ENCODE data around the gene MED26.

MED26 gene

DNA sequence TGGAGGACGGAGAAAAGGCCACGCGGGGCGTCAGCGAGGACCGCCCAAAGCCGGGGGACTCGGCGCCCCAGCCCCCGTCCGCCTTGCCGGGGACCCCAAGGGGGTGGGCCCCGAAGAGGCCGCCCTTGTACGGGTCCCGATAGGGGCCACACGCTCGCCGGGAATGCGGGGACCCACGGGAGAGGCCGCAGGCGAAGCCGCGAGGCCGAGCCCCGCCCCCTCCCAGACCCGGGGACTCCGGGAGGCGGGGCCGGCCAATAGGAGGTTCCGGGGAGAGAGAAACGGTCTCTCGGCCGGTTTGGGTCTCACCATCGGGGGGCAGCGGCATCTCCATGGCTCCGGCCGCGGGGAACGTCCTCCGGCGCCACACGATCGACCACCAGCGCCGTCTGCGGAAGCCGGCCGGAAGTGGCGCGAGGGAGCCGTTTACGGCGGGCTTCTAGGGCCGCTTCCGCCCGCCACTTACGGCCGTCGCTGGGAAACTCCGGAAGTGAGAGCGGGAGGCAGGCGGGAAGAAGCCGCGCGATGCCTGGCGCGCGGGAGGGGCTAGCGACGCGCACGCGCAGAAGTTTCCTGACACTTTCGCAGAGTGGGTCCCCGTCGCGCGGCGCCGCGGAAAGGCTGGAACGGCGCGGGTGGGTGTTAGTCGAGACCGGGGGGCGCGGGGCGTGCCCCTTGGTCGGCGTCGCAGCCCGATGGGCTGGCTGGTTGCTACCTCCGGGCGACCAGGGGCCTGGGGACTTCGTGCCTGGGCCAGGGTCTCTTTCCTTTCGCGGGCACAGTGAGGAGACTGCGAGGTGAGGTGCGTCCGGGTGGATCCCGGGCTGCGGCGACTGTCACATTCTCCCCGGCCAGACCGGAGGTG is 85.7 kb downstream of the MED26 start, which contains the start of gene CHERP:
CHERP (minus strand) TSS at position 393 of the 865 bp plus-strand sequence; CDS start at position 334, 59 bp downstream.
- DNase-seq (ENCODE audit: low spot score): peak; percentile 92

DNA sequence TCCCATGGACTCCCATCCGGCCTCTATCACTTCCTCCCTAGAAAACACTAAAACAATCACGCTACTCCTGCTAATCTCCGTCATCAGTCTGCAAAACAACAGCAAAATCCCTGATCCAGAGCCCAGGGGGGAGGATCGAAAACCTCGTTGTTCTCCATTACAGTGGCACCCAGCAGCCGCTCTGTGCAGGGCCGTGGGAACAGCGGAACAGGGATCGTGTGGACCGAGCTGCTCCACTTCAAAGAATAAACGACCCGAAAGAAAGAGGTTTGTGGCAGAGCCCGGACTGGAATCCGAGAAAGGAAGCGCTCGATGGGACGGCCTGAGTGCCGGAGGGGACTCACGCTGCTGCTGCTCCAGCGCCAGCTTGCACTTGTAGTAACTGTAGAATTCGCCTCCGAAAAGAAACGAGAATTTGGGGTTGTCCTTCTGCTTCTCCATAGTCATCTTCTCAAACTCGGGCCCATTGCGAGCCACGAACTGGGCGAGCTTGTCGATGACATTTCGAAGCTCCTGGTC is 86.4 kb downstream of the MED26 start:
- peak; percentile 11 for DNase-seq (ENCODE audit: low spot score)

GRCh38 chr19:16540948-16541347 is 87.1 kb downstream of the MED26 start:
- DNase-seq (ENCODE audit: low spot score): no peak

DNA sequence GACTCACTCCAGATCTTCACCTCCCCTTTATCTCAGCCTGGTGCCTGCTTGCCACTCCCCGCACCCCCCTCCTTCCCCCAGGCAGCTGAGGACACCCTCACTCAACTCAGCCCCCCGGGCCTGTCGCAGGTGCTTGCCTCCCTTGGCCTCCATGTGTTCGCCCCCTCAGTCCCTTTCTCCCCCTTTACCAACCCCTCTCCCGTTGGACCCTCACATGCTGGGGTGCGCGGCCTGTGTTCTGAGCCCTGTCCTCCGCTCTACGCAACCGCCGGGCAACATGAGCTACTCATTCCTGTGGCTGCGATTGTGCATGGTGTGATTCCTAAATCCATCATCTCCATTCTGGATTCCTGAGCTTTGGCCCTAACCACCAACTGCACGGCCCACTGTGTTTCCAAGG is 90.9 kb downstream of the MED26 start:
- no peak for DNase-seq (ENCODE audit: low spot score)

- no peak for DNase-seq (ENCODE audit: low spot score)
Observed at GRCh38 chr19:16536130-16536529, 91.9 kb downstream of the MED26 start.

- no peak for DNase-seq (ENCODE audit: low spot score)
Observed at GRCh38 chr19:16535381-16535780, 92.6 kb downstream of the MED26 start.

DNA sequence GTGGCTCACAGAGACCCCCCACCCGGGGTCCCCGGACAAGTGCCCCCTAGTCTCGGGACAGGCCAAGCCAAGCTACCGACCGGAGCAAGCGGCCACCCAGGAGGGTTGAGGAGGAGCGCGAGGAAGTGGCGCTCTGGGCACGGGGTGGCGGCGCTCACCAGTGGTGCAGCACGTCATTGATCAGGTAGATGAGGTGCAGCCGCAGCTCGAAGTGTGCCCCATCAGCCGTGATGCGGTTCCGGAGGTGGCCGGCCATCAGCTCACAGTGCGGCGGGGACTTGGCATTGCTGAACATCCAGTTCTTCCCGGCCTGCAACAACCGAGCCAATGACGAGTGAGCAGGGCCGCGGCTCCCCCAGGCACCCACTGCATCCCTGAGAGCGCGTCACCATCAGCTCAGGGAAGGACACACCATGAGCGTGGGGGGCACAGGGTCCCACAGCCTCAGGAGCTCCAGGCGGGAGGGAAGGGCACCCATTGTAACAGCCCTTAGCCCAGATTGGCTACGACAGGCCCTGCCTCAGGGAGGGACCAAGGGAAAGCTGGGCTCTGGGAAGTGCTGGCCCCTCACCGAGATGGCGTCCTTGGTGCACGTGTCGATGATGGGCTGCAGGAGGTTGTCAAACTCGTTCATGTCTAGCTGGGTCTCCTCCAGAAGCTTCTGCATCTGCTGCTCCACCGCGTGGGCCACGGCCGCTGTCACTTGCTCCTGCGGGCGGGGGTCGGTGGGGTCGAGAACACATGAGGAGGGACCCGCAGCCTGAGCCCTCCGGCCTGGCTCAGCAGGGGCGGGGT is 95.4 kb downstream of the MED26 start:
- no peak for DNase-seq (ENCODE audit: low spot score)

DNA sequence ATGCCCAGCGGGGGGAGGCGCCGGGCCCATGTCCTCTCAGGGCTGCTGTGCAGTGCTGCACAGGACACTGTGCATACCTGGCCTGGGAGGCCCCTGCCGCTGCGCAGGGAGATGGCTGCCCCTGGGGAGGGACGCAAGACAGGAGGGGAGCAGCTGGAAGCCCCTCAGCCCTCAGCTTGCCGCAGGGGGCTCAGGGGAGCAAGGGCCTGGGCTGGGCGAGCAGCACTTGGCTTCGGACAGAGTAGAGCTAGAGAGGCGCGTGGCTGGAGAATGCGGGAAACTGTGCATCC is 96.7 kb downstream of the MED26 start:
- no peak for DNase-seq (ENCODE audit: low spot score)

DNA sequence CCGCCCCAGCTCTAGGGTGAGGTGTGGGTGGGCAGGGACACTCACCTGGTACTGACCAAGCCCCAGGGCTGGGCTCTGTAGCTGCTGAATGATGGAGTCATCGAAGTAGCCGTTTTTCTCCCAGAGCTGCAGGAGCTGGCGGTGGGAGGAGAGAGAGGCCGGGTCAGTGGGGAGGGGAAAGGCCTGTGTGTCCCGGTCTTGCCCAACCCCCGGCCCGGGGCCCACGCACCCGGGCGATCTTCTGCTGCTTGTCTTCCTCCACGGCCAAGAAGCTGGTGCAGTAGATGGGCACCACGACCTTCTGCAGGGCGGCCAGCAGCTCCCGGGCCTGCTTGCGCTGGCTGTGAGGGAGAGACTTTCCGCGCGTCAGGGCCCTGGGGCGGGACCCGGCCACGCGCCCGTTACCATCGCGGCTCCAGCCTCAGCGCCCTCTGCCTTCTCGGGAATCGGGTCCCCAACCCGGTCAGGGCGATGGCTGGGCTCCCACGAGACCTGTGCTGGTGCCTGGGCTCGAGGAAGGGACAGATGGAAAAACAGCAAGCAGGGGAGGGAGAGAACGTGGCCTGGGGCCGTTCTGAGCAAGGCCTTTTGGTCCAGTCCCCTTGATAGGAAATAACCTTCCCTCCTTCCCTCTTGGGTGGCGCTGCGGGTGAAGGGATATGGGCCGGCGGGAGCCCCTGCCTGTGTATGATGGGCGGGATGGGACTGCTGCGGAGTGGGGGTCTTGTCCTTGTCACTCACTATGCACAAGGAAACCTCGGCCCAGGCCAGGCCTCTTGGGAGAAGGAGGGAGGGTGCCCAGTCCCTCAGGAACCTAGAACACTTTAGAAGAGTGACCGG is 97.2 kb downstream of the MED26 start:
- DNase-seq (ENCODE audit: low spot score): no peak

GRCh38 chr19:16529466-16530144 is 98.4 kb downstream of the MED26 start:
- no peak for DNase-seq (ENCODE audit: low spot score)

DNA sequence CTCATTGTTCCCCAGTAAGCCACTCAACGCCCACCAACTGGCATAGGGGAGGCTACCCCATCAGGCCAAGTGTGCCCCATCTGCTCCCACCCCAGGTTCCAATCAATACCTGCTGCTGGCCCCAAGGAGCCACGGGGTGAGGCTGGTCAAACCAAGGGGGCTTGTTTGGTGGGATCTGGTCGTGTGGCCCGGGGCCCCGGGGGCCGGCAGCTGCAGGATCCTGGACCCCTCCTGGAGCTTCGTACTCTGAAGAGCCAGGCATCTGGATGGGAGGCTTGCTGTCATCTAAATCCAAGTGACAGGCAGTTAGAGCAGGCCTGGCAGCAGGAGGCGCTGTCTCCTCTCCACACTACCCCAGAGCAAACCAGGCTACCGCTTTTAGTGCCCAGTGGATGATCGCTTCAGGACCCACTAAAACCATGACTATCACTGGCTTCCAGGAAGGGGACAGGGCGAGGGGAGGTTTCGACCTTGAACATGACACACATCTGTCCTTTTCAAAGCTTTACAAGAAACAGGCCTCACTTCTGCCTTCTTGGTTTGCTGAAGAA is 100.0 kb downstream of the MED26 start:
- no peak for DNase-seq (ENCODE audit: low spot score)

DNA sequence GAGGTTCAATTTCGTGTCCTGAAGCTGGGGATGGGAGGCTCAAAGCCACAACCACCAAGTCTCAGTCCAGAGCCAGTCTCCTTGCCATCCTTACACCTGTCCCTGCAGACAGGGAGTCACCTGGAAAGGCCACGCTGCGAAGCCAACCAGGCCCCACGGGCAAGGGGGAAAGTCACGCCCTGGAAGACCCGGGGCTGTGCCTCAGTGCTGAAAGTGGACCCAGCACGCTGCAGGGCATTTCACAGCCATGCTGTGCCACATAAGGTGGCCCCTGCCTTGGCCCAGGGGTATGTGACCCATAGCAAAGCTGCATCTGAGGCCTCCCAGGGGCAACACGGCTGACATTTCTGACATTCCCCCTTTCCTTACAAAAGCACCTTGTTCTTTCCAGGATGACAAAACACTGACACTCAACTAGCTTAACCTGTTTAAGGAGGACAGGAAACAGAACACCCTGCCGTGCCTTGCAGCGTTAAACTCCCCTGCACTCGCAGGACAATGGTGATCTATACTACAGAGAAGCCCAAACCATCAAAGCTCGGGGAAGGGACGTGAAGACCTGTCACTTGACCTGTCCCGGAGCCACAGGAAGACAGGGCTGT is 100.6 kb downstream of the MED26 start:
- DNase-seq (ENCODE audit: low spot score): no peak

DNA sequence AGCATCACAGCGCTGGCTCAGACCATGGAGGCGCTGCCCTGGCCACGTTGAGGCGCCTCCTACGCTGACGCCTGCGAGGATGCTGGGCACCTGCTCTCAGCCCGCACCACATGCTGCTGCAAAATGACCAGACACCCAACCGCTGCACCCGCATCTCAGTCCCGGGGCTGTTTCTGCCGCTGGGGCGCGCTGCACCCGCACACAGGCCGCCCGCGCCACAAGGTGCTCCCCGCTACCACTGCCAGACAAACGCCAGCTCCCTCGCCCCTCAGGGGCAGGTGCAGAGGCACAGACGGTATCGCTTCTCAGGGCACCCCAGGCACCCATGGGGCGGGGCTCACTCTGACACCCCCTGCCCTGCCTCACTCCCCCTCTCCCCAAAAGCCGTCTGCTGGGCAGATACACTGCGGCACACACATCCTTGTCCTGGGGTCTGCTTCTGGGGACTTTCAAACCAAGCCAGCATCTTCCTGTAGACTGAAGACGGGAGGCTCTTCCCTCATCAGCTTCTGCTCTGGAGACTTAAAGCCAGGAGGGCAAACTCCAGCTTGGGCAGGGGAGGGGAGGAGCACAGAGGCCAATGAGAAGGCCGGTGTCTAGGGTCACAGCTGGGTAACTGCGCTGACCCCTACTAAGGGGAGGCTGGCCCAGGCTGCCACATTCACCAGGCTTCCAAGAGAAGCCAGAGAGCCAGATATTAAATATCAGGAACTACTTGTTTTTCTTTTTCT is 102.1 kb downstream of the MED26 start:
- no peak for DNase-seq (ENCODE audit: low spot score)

DNA sequence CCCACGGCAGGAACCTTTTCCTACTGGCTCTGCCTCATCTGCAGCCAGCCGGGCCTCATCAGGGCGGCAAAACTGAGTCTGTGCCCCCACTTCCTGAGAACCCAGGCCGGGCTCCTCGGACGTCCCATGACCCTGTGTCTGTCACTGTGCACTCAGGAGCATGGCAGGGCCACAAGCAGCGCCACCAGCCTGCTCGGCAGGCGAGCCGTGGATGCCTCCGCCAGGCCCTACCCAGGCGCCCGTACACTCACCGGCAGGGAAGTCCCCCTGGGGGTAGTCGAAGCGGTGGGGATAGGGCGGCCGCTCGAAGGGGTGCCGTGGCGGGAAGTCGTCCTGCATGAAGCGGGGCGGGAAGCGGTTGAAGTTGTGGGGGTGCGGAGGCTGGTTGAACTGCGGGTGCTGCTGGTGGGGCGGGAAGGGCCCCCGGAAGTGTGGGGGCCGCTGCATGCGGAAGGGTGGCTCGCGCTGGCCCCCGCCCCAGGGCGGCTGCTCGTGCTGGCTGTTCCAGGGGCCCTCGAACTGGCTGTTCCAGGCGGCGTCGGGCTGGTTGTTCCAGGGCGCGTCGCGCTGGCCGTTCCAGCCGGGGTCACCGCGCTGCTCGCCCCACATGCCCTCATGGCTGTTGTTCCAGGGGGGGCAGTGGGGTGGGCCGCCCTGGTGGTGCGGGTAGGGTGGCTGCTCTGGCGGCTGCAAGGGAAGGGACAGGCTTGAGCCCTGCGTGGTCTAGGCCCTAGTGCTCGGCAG is 102.8 kb downstream of the MED26 start:
- DNase-seq (ENCODE audit: low spot score): no peak

Small RNA genes lying within 50 kb of the gene (small RNA-seq; reads per million reads assigned to genes)
- gene RN7SL146P: 0 to 0.13 reads per million in 2 experiments

Data from SK-N-DZ (cell line).